Heart right ventricle (tissue), 16 donors: ENCODE data around the gene ARF1. TPM values are rescaled to one million over a fixed set of nuclear protein-coding genes. Genes with fewer than 3 reads are reported as not detected.

Source experiments
- ATAC-seq, 8 donors: fragments of 200-7000 bp; cut with Tn5 transposase; one replicate each; pipeline ENCODE4 v1.9.1; 2020; ENCODE audit warnings: mild to moderate bottlenecking in 8 of 8, moderate library complexity in 8 of 8, moderate number of reproducible peaks in 1 of 8
- DNase-seq, 2 donors: peaks; one replicate each; pipeline ENCODE4 v3.0.0-alpha.2; 2020
- H3K27ac ChIP-seq, 10 donors: fragments of 200-600 bp; sonication (generic) in 2 of 10; one replicate each; pipeline versions ENCODE4 v1.5.0 to v1.8.0; 2020 to 2022; ENCODE audit warnings: mild to moderate bottlenecking in 3 of 10
- H3K27me3 ChIP-seq, 7 donors: fragments of 200-600 bp; one replicate each; pipeline ENCODE4 v1.8.0; 2021 to 2022; ENCODE audit warnings: mild to moderate bottlenecking in 2 of 7
- H3K36me3 ChIP-seq, 9 donors: fragments of 200-600 bp; sonication (generic) in 1 of 9; one replicate each; pipeline versions ENCODE4 v1.5.0 to v1.8.0; 2020 to 2022; ENCODE audit warnings: mild to moderate bottlenecking in 2 of 9
- H3K4me1 ChIP-seq, 9 donors: fragments of 200-600 bp; sonication (generic) in 1 of 9; one replicate each; pipeline versions ENCODE4 v1.5.0 to v1.8.0; 2020 to 2022; ENCODE audit warnings: mild to moderate bottlenecking in 4 of 9
- H3K4me3 ChIP-seq, 10 donors: fragments of 200-600 bp; sonication (generic) in 2 of 10; one replicate each; pipeline versions ENCODE4 v1.5.0 to v1.8.0; 2020 to 2022; ENCODE audit warnings: mild to moderate bottlenecking in 7 of 10, moderate library complexity in 2 of 10
- H3K9me3 ChIP-seq, 11 donors: fragments of 200-600 bp in 10 of 11; sonication (generic) in 2 of 11; one replicate each; pipeline versions ENCODE4 v1.5.0 to v1.8.0; 2013 to 2022; ENCODE audit warnings: mild to moderate bottlenecking in 2 of 11, control low read depth in 1 of 11, moderate library complexity in 1 of 11
- CTCF ChIP-seq, 9 donors: fragments of 200-600 bp; sonication (generic) in 2 of 9; IDR thresholded peaks; one replicate each; pipeline versions ENCODE4 v1.5.0 to v1.8.0; 2021 to 2022; ENCODE audit warnings: antibody characterized with exemption in 9 of 9, mild to moderate bottlenecking in 5 of 9, moderate library complexity in 1 of 9
- WGBS, 2 donors: extraction: QIAGEN DNeasy Blood & Tissue Kit; methylation state at CpG; one replicate each; pipeline ENCODE4 v1.1.7; 2013; ENCODE audit warnings: inconsistent platforms in 1 of 2; 5-methylcytosine and 5-hydroxymethylcytosine counted together
- intact Hi-C, 10 donors: fragments of 100-400 bp; cut with DNase I; formaldehyde crosslinking; loops; one replicate each; pipeline versions ENCODE4 v1.11.1 to v1.14.2; 2022
- polyA plus RNA-seq, 2 donors: library from polyadenylated mRNA; stranded (reverse); fragments of 200-250 nt; gene quantifications; one replicate each; pipeline ENCODE4 v1.2.3, GENCODE V29; 2013
- total RNA-seq, 10 donors: library from RNA; stranded (reverse); fragmentation: NEBNext Ultra II Directional in 3 of 10; extraction: Animal tissue kit (Norgen Biotek cat#: 25700) in 3 of 10; gene quantifications; one replicate each; pipeline versions ENCODE4 v1.2.1 to v1.2.4, GENCODE V29; 2021 to 2023
- donor health status: Arrhythmogenic right ventricular cardiomyopathy.
- donor health status: ischemic (EF 13 %, LVEDD 7.1; RV severe dilation, severe dysfunction).
- donor health status: healthy with polysubstance abuse.
- donor health status: DM: no; HTN: yes; CAD: no.
- donor health status: DM: no; HTN: no; CAD: no.
- donor health status: ischemic (EF 25% LVEDD 6.9; RV normal size, moderate dysfunction).
- donor health status: ischemic (EF 25% LVEDD 5.7; RV mildly dilated, moderate dysfunction).
- donor health status: healthy.
- donor health status: DM: yes; HTN: yes; CAD: no.
- donor health status: Ischemic cardiomyopathy.
- donor health status: ischemic (EF 35%, LVEDD 5.7; RV mildly dilated, moderate dysfunction).
- donor health status: nonischemic (EF 11% LVEDD 7.7; RV severe dilation, severe dysfunction).
- donor health status: DM: yes; HTN: yes; CAD: no.
- donor health status: PGD.
- donor health status: ischemic (EF 29% LVEDD 5.4; RV normal size, mild dysfunction).
- donor health status: nonischemic (EF 23%, LVEDD 6.1; RV moderate dilation, normal function).

The ARF1 gene
- total and polyA plus RNA-seq, 12 donors: 204 to 498 (median 338) TPM

GRCh38 chr1:228048659-228049298 is 33.7 kb upstream of the ARF1 start:
- intact Hi-C loops: no loop called here
- H3K27ac ChIP-seq: no peak overlapping the region
- H3K27me3 ChIP-seq: peaks cover 0 to 38% (median 28%) of the 10 kb centered on the region in 7 donors
- H3K4me1 ChIP-seq: no peaks in the 10 kb centered on the region
- 78 to 84% methylated on average over 6 of the region's 6 CpGs for WGBS, 2 donors
- ATAC-seq (no peak), DNase-seq (no peak)
- no peak for TF ChIP-seq CTCF (IDR thresholded peaks at IDR 0.05)
- H3K4me3 ChIP-seq: no peak overlapping the region
- H3K9me3 ChIP-seq: peaks cover 0 to under 1% (median 0%) of the 10 kb centered on the region in 11 donors
- H3K36me3 ChIP-seq: no peaks in the 10 kb centered on the region

GRCh38 chr1:228050571-228051231 is 31.8 kb upstream of the ARF1 start:
- H3K4me1 ChIP-seq: no peaks in the 10 kb centered on the region
- intact Hi-C loops: loop anchor here in 1 of 10 donors (5.0 to 10.0 kb wide), 2 partner anchors 46 to 138 kb away; partner anchors contain the start of gene WNT3A
- peaks cover 0 to 8% (median 0%) of the 10 kb centered on the region in 11 donors for H3K9me3 ChIP-seq
- no peak overlapping the region for H3K4me3 ChIP-seq
- TF ChIP-seq CTCF (IDR thresholded peaks at IDR 0.05): no peak
- ATAC-seq (no peak), DNase-seq (no peak)
- no peaks in the 10 kb centered on the region for H3K36me3 ChIP-seq
- H3K27ac ChIP-seq: no peak overlapping the region
- 89 to 90% methylated on average over 30 of the region's 30 CpGs for WGBS, 2 donors
- H3K27me3 ChIP-seq: peaks cover 0 to 49% (median 36%) of the 10 kb centered on the region in 7 donors

- TF ChIP-seq CTCF (IDR thresholded peaks at IDR 0.05): no peak
- Histone ChIP-seq H3K27ac (no peak overlapping the region), H3K9me3 (peaks cover 0 to 8% (median 0%) of the 10 kb centered on the region in 11 donors), H3K4me1 (peaks cover 0 to 22% (median 14%) of the 10 kb centered on the region in 9 donors), H3K4me3 (no peak overlapping the region), H3K36me3 (no peaks in the 10 kb centered on the region), H3K27me3 (peaks cover 46 to 88% (median 76%) of the 10 kb centered on the region in 7 donors)
- intact Hi-C loops: loop anchor here in 1 of 10 donors (10.0 kb wide), 1 partner anchor 54 kb away; the partner anchor contains the start of gene WNT3A
- DNase-seq (no peak), ATAC-seq (no peak)
- WGBS, 2 donors: 47% methylated on average over 17 to 18 of the region's 18 CpGs
These were observed 24.1 kb upstream of the ARF1 start for GRCh38 chr1:228058172-228058948.
